Urinary bladder (tissue), 4 donors: ENCODE results near the gene PSMB4. TPM values are rescaled to one million over a fixed set of nuclear protein-coding genes. Genes with fewer than 3 reads are reported as not detected.
"Not testable (repeated sequence)": the region's sequence is repeated elsewhere in the genome, so short reads cannot be mapped to it uniquely, and the experiment has no call there.

Source experiments
- DNase-seq: peaks from one replicate; pipeline ENCODE4 v3.0.0-alpha.2; 2015; ENCODE audit errors: extremely low spot score
- H3K27ac ChIP-seq: one replicate; pipeline ENCODE4 v1.5.1; 2013; ENCODE audit warnings: low read depth, mild to moderate bottlenecking, moderate library complexity
- H3K36me3 ChIP-seq: one replicate; pipeline ENCODE4 v1.6.1; 2013; ENCODE audit warnings: mild to moderate bottlenecking, moderate library complexity; ENCODE audit not compliant: insufficient read depth
- H3K4me1 ChIP-seq: one replicate; pipeline ENCODE4 v1.6.1; 2013; ENCODE audit warnings: mild to moderate bottlenecking, moderate library complexity; ENCODE audit not compliant: insufficient read depth
- H3K4me3 ChIP-seq: one replicate; pipeline ENCODE4 v1.5.1; 2013; ENCODE audit warnings: low read depth, low read length
- WGBS: extraction: QIAGEN DNeasy Blood & Tissue Kit; methylation state at CpG from one replicate; pipeline ENCODE4 v1.1.7; 2013; 5-methylcytosine and 5-hydroxymethylcytosine counted together
- polyA plus RNA-seq: library from polyadenylated mRNA; stranded (reverse); fragments of 200-250 nt; gene quantifications from one replicate; pipeline ENCODE4 v1.2.3, GENCODE V29; 2013
- total RNA-seq: library from RNA; depleted of rRNA; stranded (reverse); fragments of >200 nt; gene quantifications from one replicate; pipeline ENCODE4 v1.2.3, GENCODE V29; 2014
- donor health status: healthy with polysubstance abuse.
- donor health status: healthy.

The PSMB4 gene
- total and polyA plus RNA-seq, 2 donors: 217 to 323 TPM

DNA sequence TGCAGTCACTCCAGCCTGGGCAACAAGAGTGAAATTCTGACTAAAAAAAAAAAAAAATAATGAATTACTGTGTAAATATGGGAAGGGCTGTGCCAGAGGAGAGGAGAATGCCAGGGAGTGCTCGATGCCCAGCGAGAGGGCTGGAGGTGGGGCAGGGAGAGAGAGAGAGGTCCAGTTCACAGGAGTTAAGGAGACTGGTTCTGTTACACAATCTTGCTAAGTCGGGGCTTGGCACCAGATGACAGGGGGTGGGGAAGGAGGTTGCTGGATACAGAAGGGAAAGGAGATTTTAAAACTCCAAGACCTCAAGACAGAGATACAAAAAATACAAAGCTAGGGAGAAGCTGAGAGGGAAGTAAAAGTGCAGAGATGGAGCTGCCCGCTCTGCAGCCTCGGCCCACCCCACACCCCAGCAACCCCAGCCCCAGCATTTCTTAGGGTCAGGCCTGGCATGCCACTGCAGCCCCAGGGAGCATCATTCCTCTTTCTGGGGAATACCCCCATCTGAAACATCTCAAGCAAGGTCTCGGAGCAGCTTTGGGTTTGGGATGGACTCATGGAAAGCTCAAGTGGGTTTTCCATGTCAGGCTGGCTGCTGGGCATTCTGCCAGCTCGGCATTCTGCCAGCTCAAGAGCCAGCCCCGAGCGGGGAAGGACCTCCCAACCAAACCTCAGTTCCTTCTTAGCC is 27.9 kb upstream of the PSMB4 start:
- Histone ChIP-seq H3K36me3 (no peaks in the 10 kb centered on the region), H3K4me3 (peak overlapping the region; percentile 48), H3K27ac (peak overlapping the region; percentile 63), H3K4me1 (peaks cover 3% of the 10 kb centered on the region)
- DNase-seq: no peak
- 12% methylated on average over 9 of the region's 9 CpGs for WGBS

- Histone ChIP-seq H3K4me1 (peaks cover 3% of the 10 kb centered on the region), H3K36me3 (no peaks in the 10 kb centered on the region), H3K4me3 (peak within 1 kb of the TSS; percentile 48), H3K27ac (peak within 1 kb of the TSS; percentile 63)
- 17% methylated on average over 11 of the region's 11 CpGs for WGBS
- peak; percentile 62 for DNase-seq
Observed at GRCh38 chr1:151372058-151372934, 27.1 kb upstream of the PSMB4 start, which contains the start of gene SELENBP1. Gene SELENBP1, minus strand, starts transcription at chr1:151372705. Its CDS starts 64 bp downstream, at chr1:151372641.

DNA sequence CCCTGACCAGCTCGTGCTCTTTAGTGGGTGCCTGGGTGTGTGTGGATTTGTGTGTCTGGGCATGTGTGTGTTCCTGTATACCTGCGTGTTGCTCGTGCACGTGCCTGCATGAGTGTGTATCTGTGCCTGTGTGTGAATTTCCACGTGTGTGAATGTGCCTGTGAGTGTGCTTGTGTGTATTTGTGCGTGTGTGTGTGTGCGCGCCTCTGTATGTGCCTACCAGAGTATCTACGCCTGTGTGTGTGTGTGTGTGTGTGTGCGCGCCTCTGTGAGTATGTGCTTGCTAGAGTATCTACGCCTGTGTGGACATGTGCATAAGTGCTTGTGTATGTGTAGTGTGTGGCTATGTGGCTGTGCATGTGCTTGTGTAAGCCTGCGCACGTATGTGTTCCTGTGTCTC is 26.2 kb upstream of the PSMB4 start:
- H3K4me3 ChIP-seq: no peak overlapping the region
- H3K27ac ChIP-seq: no peak overlapping the region
- peaks cover 3% of the 10 kb centered on the region for H3K4me1 ChIP-seq
- no peak for DNase-seq
- WGBS: 93% methylated on average over 14 of the region's 14 CpGs
- no peaks in the 10 kb centered on the region for H3K36me3 ChIP-seq

DNA sequence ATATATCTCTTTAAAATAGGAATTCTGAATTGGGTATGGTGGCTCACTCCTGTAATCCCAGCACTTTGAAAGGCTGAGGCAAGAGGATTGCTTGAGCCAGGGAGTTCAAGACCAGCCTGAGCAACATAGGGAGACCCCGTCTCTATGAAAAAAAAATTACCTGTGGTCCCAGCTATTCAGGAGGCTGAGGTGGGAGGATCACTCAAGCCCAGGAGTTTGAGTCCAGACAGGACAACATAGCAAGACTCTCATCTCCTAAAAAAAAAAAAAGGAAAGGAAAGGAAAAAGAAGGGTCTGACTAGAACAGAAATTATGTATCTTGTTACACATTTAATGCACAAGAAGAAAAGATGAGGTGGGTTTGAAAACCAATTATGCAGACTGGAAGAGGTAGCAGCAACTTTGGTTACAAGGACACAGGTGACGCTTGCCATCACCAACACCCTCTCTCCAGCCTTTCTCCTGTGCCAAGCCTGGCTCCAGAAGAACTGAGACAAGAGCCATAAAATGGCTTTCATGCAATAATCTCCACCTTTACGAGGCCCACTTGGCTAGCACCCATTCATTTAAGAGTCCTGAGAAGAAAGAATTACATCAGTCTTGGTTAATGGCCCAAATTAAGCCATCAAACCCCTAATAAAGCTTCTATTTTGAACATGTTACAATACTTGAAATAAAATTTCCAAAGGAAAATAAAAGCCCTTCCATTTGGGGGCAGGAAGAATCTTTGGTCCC is 22.1 kb upstream of the PSMB4 start:
- Histone ChIP-seq H3K36me3 (no peaks in the 10 kb centered on the region), H3K27ac (no peak overlapping the region), H3K4me3 (no peak overlapping the region), H3K4me1 (no peaks in the 10 kb centered on the region)
- WGBS: 64% methylated on average over 3 of the region's 3 CpGs
- no peak for DNase-seq

DNA sequence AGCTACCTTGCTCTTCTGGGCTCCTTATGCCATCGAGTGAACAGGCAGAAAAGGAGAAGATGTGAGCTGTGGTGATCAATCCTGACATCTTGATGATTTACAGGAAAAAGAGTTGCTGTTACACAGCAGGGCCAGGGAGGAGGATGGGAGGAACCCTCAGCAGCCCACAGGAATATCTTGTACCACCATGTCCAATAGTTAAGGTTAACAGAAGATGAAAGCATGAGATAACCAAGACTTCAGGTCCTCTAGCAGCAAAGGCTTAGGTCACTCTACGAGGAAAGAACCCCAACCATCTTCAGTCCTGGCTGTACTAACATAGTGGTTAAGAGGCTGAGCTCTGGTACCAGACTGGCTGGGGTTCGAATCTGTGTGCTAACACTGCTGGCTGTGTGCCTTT is 14.8 kb upstream of the PSMB4 start:
- DNase-seq: no peak

GRCh38 chr1:151386002-151386401 is 13.4 kb upstream of the PSMB4 start:
- WGBS: 79% methylated on average over 2 of the region's 2 CpGs

More for the DNA sequence above, 14.8 kb upstream of the PSMB4 start:
- no peaks in the 10 kb centered on the region for H3K36me3 ChIP-seq
- no peak overlapping the region for H3K27ac ChIP-seq
- H3K4me1 ChIP-seq: no peaks in the 10 kb centered on the region
- H3K4me3 ChIP-seq: no peak overlapping the region
- 64% methylated on average over 3 of the region's 3 CpGs for WGBS

DNA sequence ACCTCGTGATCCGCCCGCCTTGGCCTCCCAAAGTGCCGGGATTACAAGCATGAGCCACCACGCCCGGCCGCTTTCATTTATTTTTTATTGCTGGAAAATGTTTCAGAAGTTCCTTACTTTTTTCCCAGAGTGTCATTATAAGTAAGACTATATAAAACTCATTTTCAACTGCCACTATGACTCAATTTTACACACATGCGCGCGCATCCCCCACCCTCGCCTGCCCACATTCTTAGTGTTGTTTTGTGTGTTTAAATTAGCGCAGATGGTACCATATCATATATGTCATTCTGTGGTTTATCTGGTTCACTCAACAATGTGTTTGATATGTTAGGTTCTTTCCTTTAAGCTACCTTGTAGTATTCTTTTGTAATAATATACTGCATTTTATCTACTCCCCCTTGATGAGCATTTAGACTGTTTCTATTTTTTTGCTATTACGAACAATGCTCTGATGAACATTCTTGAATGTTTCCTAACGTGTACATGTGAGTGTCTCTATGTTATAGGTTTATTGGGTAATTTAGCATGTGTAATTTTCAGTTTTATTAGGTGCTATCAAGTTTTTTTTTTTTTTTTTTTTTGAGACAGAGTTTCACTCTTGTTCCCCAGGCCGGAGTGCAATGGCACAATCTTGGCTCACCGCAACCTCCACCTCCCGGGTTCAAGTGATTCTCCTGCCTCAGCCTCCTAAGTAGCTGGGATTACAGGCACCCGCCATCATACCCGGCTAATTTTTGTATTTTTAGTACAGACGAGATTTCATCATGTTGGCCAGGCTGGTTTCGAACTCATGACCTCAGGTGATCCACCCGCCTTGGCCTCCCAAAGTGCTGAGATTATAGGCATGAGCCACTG is 8.9 kb upstream of the PSMB4 start:
- H3K4me1 ChIP-seq, DNase-seq, H3K36me3 ChIP-seq, H3K27ac ChIP-seq, H3K4me3 ChIP-seq: not testable (repeated sequence)
- WGBS: 91% methylated on average over 22 of the region's 22 CpGs

More at GRCh38 chr1:151386002-151386401, 13.4 kb upstream of the PSMB4 start:
- H3K4me3 ChIP-seq: no peak overlapping the region
- H3K36me3 ChIP-seq: no peaks in the 10 kb centered on the region
- no peak for DNase-seq
- H3K27ac ChIP-seq: no peak overlapping the region
- H3K4me1 ChIP-seq: no peaks in the 10 kb centered on the region

GRCh38 chr1:151391079-151391563 is 8.3 kb upstream of the PSMB4 start:
- Histone ChIP-seq H3K4me3 (no peak overlapping the region), H3K27ac (no peak overlapping the region), H3K36me3 (no peaks in the 10 kb centered on the region), H3K4me1 (no peaks in the 10 kb centered on the region)
- DNase-seq: no peak
- 72% methylated on average over 3 of the region's 3 CpGs for WGBS

DNA sequence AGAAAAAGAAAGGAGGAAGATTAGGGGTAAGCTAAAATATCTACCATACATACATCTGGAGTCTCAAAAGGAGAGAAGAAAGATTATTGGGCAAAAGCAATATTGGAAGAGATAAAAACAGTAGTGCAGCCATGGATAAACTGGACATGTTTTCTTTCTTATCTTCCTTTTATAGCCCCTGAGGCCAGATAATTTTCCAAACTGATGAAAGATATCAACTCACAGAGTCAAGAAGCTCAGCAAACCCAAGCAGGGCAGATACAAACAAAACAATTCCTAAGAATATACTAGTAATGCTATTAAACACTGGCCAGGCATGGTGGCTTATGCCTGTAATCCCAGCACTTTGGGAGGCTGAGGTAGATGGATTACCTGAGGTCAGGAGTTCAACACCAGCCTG is 5.8 kb upstream of the PSMB4 start:
- Histone ChIP-seq H3K4me1 (no peaks in the 10 kb centered on the region), H3K36me3 (no peaks in the 10 kb centered on the region), H3K4me3 (no peak overlapping the region), H3K27ac (no peak overlapping the region)
- no peak for DNase-seq

- not testable (repeated sequence) for DNase-seq
- WGBS: 78% methylated on average over 5 of the region's 5 CpGs
Observed at GRCh38 chr1:151396265-151396664, 3.1 kb upstream of the PSMB4 start.

GRCh38 chr1:151401125-151401788 is 1.9 kb downstream of the PSMB4 start:
- DNase-seq: no peak
- 92% methylated on average over 13 of the region's 13 CpGs for WGBS
- Histone ChIP-seq H3K36me3 (peaks cover 5% of the 10 kb centered on the region), H3K27ac (no peak overlapping the region), H3K4me3 (no peak overlapping the region), H3K4me1 (no peaks in the 10 kb centered on the region)

More at GRCh38 chr1:151396265-151396664, 3.1 kb upstream of the PSMB4 start:
- not testable (repeated sequence) for H3K36me3 ChIP-seq, H3K4me3 ChIP-seq, H3K4me1 ChIP-seq, H3K27ac ChIP-seq

DNA sequence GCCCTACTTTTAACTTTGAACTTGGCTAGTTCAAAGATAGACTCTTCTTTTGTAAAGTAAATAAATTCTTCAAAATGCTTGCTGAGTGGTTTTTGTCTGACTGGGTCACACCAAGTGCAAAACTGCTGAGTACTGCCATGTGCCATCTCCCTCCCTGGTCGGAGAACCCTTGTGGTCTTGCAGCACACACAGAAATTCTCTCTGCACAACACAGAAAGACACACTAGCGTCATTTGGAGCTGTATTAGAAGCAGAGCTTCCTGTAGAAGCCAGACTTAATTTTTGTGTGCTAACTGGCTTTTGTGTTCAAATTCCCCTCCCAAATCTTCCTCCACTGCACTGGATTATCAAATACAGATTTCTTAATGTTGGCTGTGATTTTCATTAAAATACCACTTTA is 2.5 kb downstream of the PSMB4 start:
- WGBS: 78% methylated on average over 2 of the region's 2 CpGs
- H3K4me3 ChIP-seq: no peak overlapping the region
- no peak overlapping the region for H3K27ac ChIP-seq
- H3K36me3 ChIP-seq: peaks cover 6% of the 10 kb centered on the region
- H3K4me1 ChIP-seq: no peaks in the 10 kb centered on the region
- DNase-seq: no peak
